BLaER1 treated with 17β-estradiol and CSF1 and Interleukin-3, amounts not matched to agents 10 nM and 100 nM (cell line): ENCODE data around the gene CSRP1.

Experiments used
- H3K27ac ChIP-seq, 11 experiments: shearing (Covaris generic); formaldehyde crosslinking; 2 replicates each; pipeline ENCODE4 v1.8.1; 2022
- H3K27me3 ChIP-seq, 11 experiments: shearing (Covaris generic); formaldehyde crosslinking; 2 replicates each; pipeline ENCODE4 v1.8.1; 2022
- H3K36me3 ChIP-seq, 11 experiments: shearing (Covaris generic); formaldehyde crosslinking; 2 replicates each; pipeline ENCODE4 v1.8.1; 2022
- H3K4me1 ChIP-seq, 10 experiments: shearing (Covaris generic); formaldehyde crosslinking; 2 replicates each; pipeline ENCODE4 v1.8.1; 2022
- H3K4me2 ChIP-seq, 11 experiments: shearing (Covaris generic); formaldehyde crosslinking; 2 replicates each; pipeline ENCODE4 v1.8.1; 2022
- H3K4me3 ChIP-seq, 10 experiments: shearing (Covaris generic); formaldehyde crosslinking; 2 replicates each; pipeline ENCODE4 v1.8.1; 2022
- H3K9ac ChIP-seq, 11 experiments: shearing (Covaris generic); formaldehyde crosslinking; 2 replicates each; pipeline ENCODE4 v1.8.1; 2022
- H3K9me3 ChIP-seq, 11 experiments: shearing (Covaris generic); formaldehyde crosslinking; replicated peaks in 1 of 11; 2 replicates each; pipeline ENCODE4 v1.8.1; 2022
- H4K20me1 ChIP-seq, 11 experiments: shearing (Covaris generic); formaldehyde crosslinking; 2 replicates each; pipeline ENCODE4 v1.8.1; 2022
- Cebpa-rat ChIP-seq, 11 experiments: shearing (Covaris generic); IDR thresholded peaks; 2 replicates each; pipeline ENCODE4 v1.8.1; 2022

The CSRP1 gene

GRCh38 chr1:201540846-201541735 is 34.2 kb upstream of the CSRP1 start:
- peaks cover 0 to 43% (median 25%) of the 10 kb centered on the region in 11 experiments; a peak in 14 of 22 replicates for H3K27me3 ChIP-seq
- peak overlapping the region; percentile 88 to 98 (median 95) for H3K4me2 ChIP-seq
- H3K4me1 ChIP-seq = peaks cover 81 to 91% (median 84%) of the 10 kb centered on the region in 10 experiments
- peak overlapping the region; percentile 57 to 94 (median 88) for H3K27ac ChIP-seq
- TF ChIP-seq Cebpa-rat (IDR thresholded peaks at IDR 0.05) = no peak
- H3K9ac ChIP-seq = peak overlapping the region; percentile 79 to 93 (median 89)
- peaks cover 0 to 4% (median 0%) of the 10 kb centered on the region in 11 experiments; a peak in 3 of 22 replicates for H3K9me3 ChIP-seq
- peaks cover 0 to 23% (median 4%) of the 10 kb centered on the region in 11 experiments; a peak in 8 of 22 replicates for H4K20me1 ChIP-seq
- peak overlapping the region; percentile 70 to 94 (median 86) for H3K4me3 ChIP-seq
- peaks cover 0 to 23% (median 0%) of the 10 kb centered on the region in 11 experiments; a peak in 2 of 22 replicates for H3K36me3 ChIP-seq

GRCh38 chr1:201539561-201540431 is 32.9 kb upstream of the CSRP1 start:
- Histone ChIP-seq H3K27ac (peak overlapping the region; percentile 63 to 94 (median 88)), H3K4me3 (peak overlapping the region; percentile 70 to 94 (median 86))

GRCh38 chr1:201538612-201539551 is 32.0 kb upstream of the CSRP1 start, which contains the start of gene NAV1:
Gene NAV1, plus strand, starts transcription at chr1:201539127. Its CDS starts 83,758 bp downstream, at chr1:201622885.
- peak in 2 of 11 experiments; percentile 26 to 35; a peak in 1 of 22 replicates for TF ChIP-seq Cebpa-rat (IDR thresholded peaks at IDR 0.05)
- peaks cover 81 to 91% (median 84%) of the 10 kb centered on the region in 10 experiments for H3K4me1 ChIP-seq
- H3K4me3 ChIP-seq = peak within 1 kb of the TSS; percentile 70 to 94 (median 86)
- peaks cover 0 to 43% (median 25%) of the 10 kb centered on the region in 11 experiments; a peak in 14 of 22 replicates for H3K27me3 ChIP-seq
- peak within 1 kb of the TSS; percentile 79 to 93 (median 89) for H3K9ac ChIP-seq
- H3K27ac ChIP-seq = peak within 1 kb of the TSS; percentile 63 to 94 (median 88)
- peaks cover 0 to 12% (median 0%) of the 10 kb centered on the region in 11 experiments; a peak in 2 of 22 replicates for H3K36me3 ChIP-seq
- peaks cover 0 to 4% (median 0%) of the 10 kb centered on the region in 11 experiments; a peak in 3 of 22 replicates for H3K9me3 ChIP-seq
- H4K20me1 ChIP-seq = peaks cover 0 to 2% (median 0%) of the 10 kb centered on the region in 11 experiments; a peak in 3 of 22 replicates
- H3K4me2 ChIP-seq = peak within 1 kb of the TSS; percentile 88 to 98 (median 95)

More at GRCh38 chr1:201539561-201540431, 32.9 kb upstream of the CSRP1 start:
- peaks cover 0 to 4% (median 0%) of the 10 kb centered on the region in 11 experiments; a peak in 3 of 22 replicates for H3K9me3 ChIP-seq
- TF ChIP-seq Cebpa-rat (IDR thresholded peaks at IDR 0.05) = no peak
- H4K20me1 ChIP-seq = peaks cover 0 to 11% (median 0%) of the 10 kb centered on the region in 11 experiments; a peak in 6 of 22 replicates
- H3K36me3 ChIP-seq = peaks cover 0 to 15% (median 0%) of the 10 kb centered on the region in 11 experiments; a peak in 2 of 22 replicates
- H3K27me3 ChIP-seq = peaks cover 0 to 43% (median 25%) of the 10 kb centered on the region in 11 experiments; a peak in 14 of 22 replicates
- H3K4me1 ChIP-seq = peaks cover 81 to 91% (median 84%) of the 10 kb centered on the region in 10 experiments
- H3K9ac ChIP-seq = peak overlapping the region; percentile 79 to 93 (median 89)
- H3K4me2 ChIP-seq = peak overlapping the region; percentile 88 to 98 (median 95)

- no peak for TF ChIP-seq Cebpa-rat (IDR thresholded peaks at IDR 0.05)
- Histone ChIP-seq H3K27ac (peak overlapping the region; percentile 63 to 94 (median 88); a peak in 21 of 22 replicates), H3K4me1 (peaks cover 78 to 92% (median 83%) of the 10 kb centered on the region in 10 experiments), H3K36me3 (peaks cover 0 to 10% (median 0%) of the 10 kb centered on the region in 11 experiments; a peak in 2 of 22 replicates), H3K4me2 (peak overlapping the region; percentile 88 to 98 (median 95)), H4K20me1 (no peaks in the 10 kb centered on the region; a peak in 1 of 22 replicates), H3K4me3 (peak overlapping the region; percentile 70 to 94 (median 86)), H3K27me3 (peaks cover 0 to 43% (median 25%) of the 10 kb centered on the region in 11 experiments; a peak in 14 of 22 replicates), H3K9me3 (peaks cover 0 to 3% (median 0%) of the 10 kb centered on the region in 11 experiments; a peak in 3 of 22 replicates), H3K9ac (peak overlapping the region; percentile 79 to 93 (median 89); a peak in 21 of 22 replicates)
These were observed 31.1 kb upstream of the CSRP1 start for GRCh38 chr1:201537891-201538611.

- Histone ChIP-seq H3K4me3 (peak overlapping the region in 3 of 10 experiments; percentile 86 to 92 (median 89); a peak in 3 of 20 replicates), H3K4me2 (peak overlapping the region; percentile 88 to 98 (median 95)), H3K27me3 (peaks cover 0 to 43% (median 25%) of the 10 kb centered on the region in 11 experiments; a peak in 14 of 22 replicates), H3K27ac (peak overlapping the region in 8 of 11 experiments; percentile 87 to 94 (median 90); a peak in 13 of 22 replicates), H3K36me3 (peaks cover 0 to 10% (median 0%) of the 10 kb centered on the region in 11 experiments; a peak in 1 of 22 replicates), H3K4me1 (peaks cover 74 to 92% (median 83%) of the 10 kb centered on the region in 10 experiments), H4K20me1 (no peaks in the 10 kb centered on the region; a peak in 1 of 22 replicates), H3K9me3 (no peaks in the 10 kb centered on the region), H3K9ac (peak overlapping the region in 3 of 11 experiments; percentile 88 to 93 (median 91); a peak in 4 of 22 replicates)
- no peak for TF ChIP-seq Cebpa-rat (IDR thresholded peaks at IDR 0.05)
These were observed 30.5 kb upstream of the CSRP1 start for GRCh38 chr1:201537467-201537866.

GRCh38 chr1:201537028-201537427 is 30.1 kb upstream of the CSRP1 start:
- H3K36me3 ChIP-seq = peaks cover 0 to 10% (median 0%) of the 10 kb centered on the region in 11 experiments; a peak in 1 of 22 replicates
- peaks cover 0 to 43% (median 25%) of the 10 kb centered on the region in 11 experiments; a peak in 14 of 22 replicates for H3K27me3 ChIP-seq
- peaks cover 74 to 92% (median 83%) of the 10 kb centered on the region in 10 experiments for H3K4me1 ChIP-seq
- H4K20me1 ChIP-seq = no peaks in the 10 kb centered on the region; a peak in 3 of 22 replicates
- H3K4me2 ChIP-seq = peak overlapping the region; percentile 88 to 98 (median 95)
- H3K9me3 ChIP-seq = no peaks in the 10 kb centered on the region
- peak overlapping the region in 1 of 11 experiments; percentile 67; a peak in 2 of 22 replicates for H3K9ac ChIP-seq
- H3K27ac ChIP-seq = peak overlapping the region in 3 of 11 experiments; percentile 59 to 84 (median 72); a peak in 4 of 22 replicates
- H3K4me3 ChIP-seq = no peak overlapping the region
- no peak for TF ChIP-seq Cebpa-rat (IDR thresholded peaks at IDR 0.05)
